Skeletal muscle tissue (tissue), 4 donors: ENCODE results near the gene UGT1A1. TPM values are rescaled to one million over a fixed set of nuclear protein-coding genes. Genes with fewer than 3 reads are reported as not detected.

Experiments used
- H3K27ac ChIP-seq: one replicate; pipeline ENCODE4 v1.7.0; 2013; ENCODE audit warnings: mild to moderate bottlenecking, low read depth, low read length, inconsistent platforms
- H3K27me3 ChIP-seq, 3 donors: one replicate each; pipeline ENCODE4 v1.7.0; 2013; ENCODE audit warnings: low read length in 3 of 3; ENCODE audit not compliant: control insufficient read depth in 3 of 3, insufficient read depth in 3 of 3
- H3K36me3 ChIP-seq, 3 donors: one replicate each; pipeline ENCODE4 v1.7.0; 2013; ENCODE audit warnings: low read length in 3 of 3; ENCODE audit not compliant: control insufficient read depth in 3 of 3, insufficient read depth in 3 of 3
- H3K4me1 ChIP-seq, 3 donors: one replicate each; pipeline ENCODE4 v1.7.0; 2013; ENCODE audit warnings: low read length in 3 of 3, mild to moderate bottlenecking in 3 of 3; ENCODE audit not compliant: control insufficient read depth in 3 of 3, insufficient read depth in 3 of 3
- H3K4me3 ChIP-seq, 3 donors: one replicate each; pipeline ENCODE4 v1.7.0; 2013; ENCODE audit warnings: low read length in 3 of 3
- H3K9ac ChIP-seq, 3 donors: one replicate each; pipeline ENCODE4 v1.7.0; 2013; ENCODE audit warnings: low read length in 3 of 3, mild to moderate bottlenecking in 3 of 3, moderate library complexity in 2 of 3, low read depth in 1 of 3
- H3K9me3 ChIP-seq, 3 donors: one replicate each; pipeline ENCODE4 v1.7.0; 2013; ENCODE audit warnings: low read length in 3 of 3; ENCODE audit not compliant: control insufficient read depth in 3 of 3
- total RNA-seq: library from RNA; depleted of rRNA; stranded (reverse); fragments of >200 nt; gene quantifications from one replicate; pipeline ENCODE4 v1.2.3, GENCODE V29; 2014
- donor health status: Osteomylitis.

Gene UGT1A1
- total RNA-seq, 1 donor from 2014 or later, result not detected

- Histone ChIP-seq H3K9ac (no peak overlapping the region), H3K27me3 (peaks cover 0 to 5% (median 3%) of the 10 kb centered on the region in 3 donors), H3K4me1 (no peaks in the 10 kb centered on the region), H3K27ac (no peak overlapping the region), H3K9me3 (no peaks in the 10 kb centered on the region), H3K36me3 (no peaks in the 10 kb centered on the region), H3K4me3 (no peak overlapping the region)
These were observed 55.8 kb downstream of the UGT1A1 start for GRCh38 chr2:233815861-233816260.

GRCh38 chr2:233816334-233816733, 56.3 kb downstream of the UGT1A1 start:
- no peak overlapping the region for H3K9ac ChIP-seq

DNA sequence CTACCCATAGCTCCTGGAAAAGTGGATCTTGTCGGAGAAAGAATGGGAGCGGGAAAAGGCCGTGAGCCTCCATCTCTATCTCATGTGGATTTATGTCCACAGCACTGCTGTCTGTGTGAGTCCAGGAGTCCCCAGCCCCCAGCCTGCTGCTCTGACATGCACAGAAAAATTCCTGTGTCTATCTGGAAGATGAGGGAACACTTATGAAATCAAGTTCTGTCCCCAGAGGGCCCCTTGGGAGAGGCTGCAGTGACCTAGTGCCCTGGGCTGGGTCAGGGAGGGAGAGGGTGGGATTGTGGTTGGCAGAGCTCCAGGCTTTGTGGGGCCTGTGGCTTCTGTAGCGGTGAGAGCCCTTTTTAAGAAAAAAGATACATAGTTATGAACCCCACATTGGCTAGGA, 56.7 kb downstream of the UGT1A1 start:
- Histone ChIP-seq H3K36me3 (no peaks in the 10 kb centered on the region), H3K27me3 (peaks cover 0 to 5% (median 3%) of the 10 kb centered on the region in 3 donors), H3K9me3 (no peaks in the 10 kb centered on the region), H3K9ac (no peak overlapping the region), H3K4me3 (no peak overlapping the region), H3K27ac (peak overlapping the region; percentile 23), H3K4me1 (no peaks in the 10 kb centered on the region)

More at GRCh38 chr2:233816334-233816733, 56.3 kb downstream of the UGT1A1 start:
- Histone ChIP-seq H3K4me3 (no peak overlapping the region), H3K9me3 (no peaks in the 10 kb centered on the region), H3K27me3 (peaks cover 0 to 5% (median 3%) of the 10 kb centered on the region in 3 donors), H3K36me3 (no peaks in the 10 kb centered on the region), H3K27ac (peak overlapping the region; percentile 23), H3K4me1 (no peaks in the 10 kb centered on the region)

DNA sequence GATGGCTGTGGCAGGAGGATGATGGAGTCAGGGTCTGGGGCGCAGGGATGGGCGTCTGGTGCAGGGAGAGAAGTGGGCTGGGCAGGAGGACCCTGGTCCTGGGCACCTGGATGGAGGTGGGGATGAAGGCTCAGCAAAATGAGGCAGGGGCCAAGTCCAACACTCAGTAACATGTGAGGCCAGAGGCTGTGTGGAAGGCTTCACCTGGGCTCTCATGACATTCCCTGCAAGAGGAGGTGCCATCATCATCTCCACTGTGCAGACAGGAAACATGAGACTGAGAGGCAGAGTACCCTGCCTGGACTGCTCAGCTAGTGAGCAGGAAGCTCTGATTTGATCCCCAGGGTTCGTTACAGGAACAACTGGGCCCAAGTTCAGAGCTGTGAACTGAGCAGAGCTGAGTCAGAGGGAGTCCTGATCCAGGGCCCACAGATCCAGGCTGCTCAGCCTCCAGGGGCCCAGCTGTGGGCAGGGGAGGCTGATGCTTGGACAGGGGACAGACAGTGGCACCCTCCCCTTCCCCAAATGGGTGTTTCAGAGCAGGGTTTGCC, 57.4 kb downstream of the UGT1A1 start:
- H3K27ac ChIP-seq, result no peak overlapping the region
- H3K9me3 ChIP-seq, result no peaks in the 10 kb centered on the region
- H3K4me1 ChIP-seq, result no peaks in the 10 kb centered on the region
- peaks cover 0 to 5% (median 3%) of the 10 kb centered on the region in 3 donors for H3K27me3 ChIP-seq
- H3K9ac ChIP-seq, result no peak overlapping the region
- H3K36me3 ChIP-seq, result no peaks in the 10 kb centered on the region
- no peak overlapping the region for H3K4me3 ChIP-seq

- Histone ChIP-seq H3K4me3 (no peak overlapping the region), H3K36me3 (no peaks in the 10 kb centered on the region), H3K27me3 (peaks cover 0 to 5% (median 3%) of the 10 kb centered on the region in 3 donors), H3K9ac (no peak overlapping the region), H3K4me1 (no peaks in the 10 kb centered on the region), H3K27ac (no peak overlapping the region), H3K9me3 (no peaks in the 10 kb centered on the region)
These were observed 58.0 kb downstream of the UGT1A1 start for GRCh38 chr2:233817995-233818638.

GRCh38 chr2:233818639-233819621, 58.9 kb downstream of the UGT1A1 start:
- Histone ChIP-seq H3K27ac (no peak overlapping the region), H3K9ac (no peak overlapping the region), H3K4me3 (no peak overlapping the region), H3K36me3 (no peaks in the 10 kb centered on the region), H3K9me3 (no peaks in the 10 kb centered on the region), H3K4me1 (no peaks in the 10 kb centered on the region), H3K27me3 (peaks cover 0 to 5% (median 3%) of the 10 kb centered on the region in 3 donors)

GRCh38 chr2:233819884-233820773, 60.1 kb downstream of the UGT1A1 start:
- H3K9me3 ChIP-seq, result no peaks in the 10 kb centered on the region
- no peaks in the 10 kb centered on the region for H3K36me3 ChIP-seq
- no peak overlapping the region for H3K27ac ChIP-seq
- H3K9ac ChIP-seq, result no peak overlapping the region
- H3K27me3 ChIP-seq, result peaks cover 0 to 5% (median 3%) of the 10 kb centered on the region in 3 donors
- no peak overlapping the region for H3K4me3 ChIP-seq
- H3K4me1 ChIP-seq, result no peaks in the 10 kb centered on the region

DNA sequence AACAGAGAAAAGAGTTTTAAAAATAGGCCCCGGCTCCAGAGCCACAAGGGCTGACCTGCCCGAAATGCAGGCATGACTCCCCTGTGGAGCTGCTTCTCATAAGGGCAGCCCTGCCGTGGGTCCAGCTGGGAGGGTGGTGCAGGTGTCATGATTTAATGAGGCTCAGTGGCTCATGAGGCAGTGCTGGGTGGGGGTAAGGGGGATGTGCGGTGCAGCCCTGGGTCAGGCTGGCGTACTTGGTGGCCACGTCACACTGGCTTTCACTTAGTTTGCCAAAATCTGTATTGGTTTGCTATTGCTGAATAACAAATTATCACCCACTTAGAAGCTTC, 60.7 kb downstream of the UGT1A1 start:
- H3K4me1 ChIP-seq, result no peaks in the 10 kb centered on the region
- H3K27me3 ChIP-seq, result peaks cover 0 to 5% (median 3%) of the 10 kb centered on the region in 3 donors
- no peak overlapping the region for H3K4me3 ChIP-seq
- no peaks in the 10 kb centered on the region for H3K36me3 ChIP-seq
- no peak overlapping the region for H3K9ac ChIP-seq
- no peaks in the 10 kb centered on the region for H3K9me3 ChIP-seq
- no peak overlapping the region for H3K27ac ChIP-seq

DNA sequence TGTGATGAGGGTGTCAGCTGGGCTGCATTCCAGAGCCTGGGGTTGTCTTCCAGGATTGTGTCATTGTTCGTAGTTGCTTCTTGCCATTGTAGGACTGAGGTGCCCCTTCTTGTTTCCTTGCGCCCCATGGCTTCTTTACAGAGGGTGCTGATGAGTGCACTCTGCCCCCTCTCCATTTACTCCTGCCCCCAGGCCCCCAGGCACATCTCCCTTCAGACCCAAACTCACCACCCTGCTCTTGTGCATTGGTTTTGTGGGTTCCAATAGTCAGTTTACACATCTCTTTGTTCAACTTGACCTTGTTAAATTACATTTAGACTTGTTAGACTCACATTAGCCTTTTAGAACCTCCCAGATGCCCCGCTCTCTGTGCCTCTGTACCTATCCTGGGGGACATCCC, 61.1 kb downstream of the UGT1A1 start:
- Histone ChIP-seq H3K4me3 (no peak overlapping the region), H3K27ac (no peak overlapping the region), H3K36me3 (no peaks in the 10 kb centered on the region), H3K4me1 (no peaks in the 10 kb centered on the region), H3K9ac (no peak overlapping the region), H3K9me3 (no peaks in the 10 kb centered on the region), H3K27me3 (peaks cover 0 to 5% (median 3%) of the 10 kb centered on the region in 3 donors)
